Esophagus muscularis mucosa (tissue), 4 donors: ENCODE data around the gene TANC1. TPM values are rescaled to one million over a fixed set of nuclear protein-coding genes. Genes with fewer than 3 reads are reported as not detected.

Source experiments
- DNase-seq: peaks from one replicate; pipeline ENCODE4 v3.0.0-alpha.2; 2017; ENCODE audit errors: extremely low spot score
- H3K27ac ChIP-seq, 4 donors: fragments of 200-600 bp; sonication (generic); replicated peaks in 1 of 4; 1 replicate in 3 of 4; 2 replicates in 1 of 4; pipeline ENCODE4 v1.5.1; 2016 to 2019; ENCODE audit warnings: mild to moderate bottlenecking in 1 of 4
- H3K27me3 ChIP-seq, 4 donors: fragments of 200-600 bp; sonication (generic); one replicate each; pipeline versions ENCODE4 v1.5.1 to v1.6.0; 2016 to 2019
- H3K36me3 ChIP-seq, 4 donors: fragments of 200-600 bp; sonication (generic); one replicate each; pipeline ENCODE4 v1.5.1; 2016 to 2019
- H3K4me1 ChIP-seq, 4 donors: fragments of 200-600 bp; sonication (generic); one replicate each; pipeline ENCODE4 v1.5.1; 2016 to 2019
- H3K4me3 ChIP-seq, 4 donors: fragments of 200-600 bp; sonication (generic); 1 replicate in 2 of 4; 2 replicates in 2 of 4; pipeline ENCODE4 v1.5.1; 2016 to 2019; ENCODE audit warnings: mild to moderate bottlenecking in 4 of 4, moderate library complexity in 1 of 4
- H3K9me3 ChIP-seq, 4 donors: fragments of 200-600 bp; sonication (generic); 1 replicate in 3 of 4; 2 replicates in 1 of 4; pipeline ENCODE4 v1.5.1; 2016 to 2019
- EP300 ChIP-seq: sonication (generic); formaldehyde crosslinking; IDR thresholded peaks from one replicate; pipeline ENCODE4 v1.6.1; 2017; ENCODE audit warnings: antibody characterized with exemption
- POLR2A ChIP-seq: fragments of 450-650 bp; IDR thresholded peaks from one replicate; pipeline ENCODE4 v1.6.1; 2017; ENCODE audit warnings: antibody characterized with exemption, moderate library complexity, mild to moderate bottlenecking, low read depth
- POLR2AphosphoS5 ChIP-seq, 2 donors: sonication (generic); formaldehyde crosslinking; IDR thresholded peaks; one replicate each; pipeline ENCODE4 v1.6.1; 2017; ENCODE audit warnings: antibody characterized with exemption in 2 of 2
- WGBS: methylation state at CpG from one replicate; pipeline ENCODE4 v1.1.5; 2018; 5-methylcytosine and 5-hydroxymethylcytosine counted together
- intact Hi-C: fragments of 100-400 bp; cut with DNase I; formaldehyde crosslinking; loops from one replicate; pipeline ENCODE4 v1.15.1; 2023
- total RNA-seq, 4 donors: library from RNA; depleted of rRNA; stranded (reverse); fragments of >200 nt; gene quantifications; one replicate each; pipeline versions ENCODE4 v1.1.0 to v1.2.1, GENCODE V29; 2016
- TF ChIP-seq, protein P1 (sequence below), 3 experiments: fragments of 200-600 bp in 2 of 3; fragments of 450-650 bp in 1 of 3; sonication (generic) in 2 of 3; IDR thresholded peaks; one replicate each; pipeline ENCODE4 v1.5.1; 2017 to 2019; ENCODE audit warnings: antibody characterized with exemption in 3 of 3, mild to moderate bottlenecking in 2 of 3, moderate library complexity in 1 of 3

Gene TANC1
- total RNA-seq, 4 donors from 2014 or later: 34.3 to 54.0 (median 52.9) TPM

DNA sequence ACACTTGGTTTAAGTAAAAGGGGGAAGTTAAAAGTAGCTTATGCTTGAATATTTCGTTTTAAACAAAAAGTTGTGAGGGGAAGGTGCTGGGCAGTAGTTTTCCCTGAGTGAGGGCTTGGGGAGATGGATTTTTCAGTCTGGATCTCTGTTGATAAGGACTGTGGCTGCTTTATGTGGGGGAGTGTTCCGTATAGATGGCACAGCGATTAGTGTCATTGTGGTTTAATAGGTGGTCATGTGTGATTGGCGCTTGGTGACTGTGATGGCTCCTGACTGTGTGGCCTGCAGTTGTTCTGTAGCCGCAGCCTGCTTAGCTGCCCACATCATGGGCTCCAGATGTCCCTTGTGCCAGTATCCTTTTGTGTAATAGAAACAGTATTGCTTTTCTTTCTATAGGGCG, 161.9 kb downstream of the TANC1 start:
- 72% methylated on average over 6 of the region's 6 CpGs for WGBS
- no peak for DNase-seq
- H3K4me1 ChIP-seq: peaks cover 58 to 71% (median 61%) of the 10 kb centered on the region in 4 donors
- no peaks in the 10 kb centered on the region for H3K36me3 ChIP-seq
- no peak for TF ChIP-seq POLR2A
- no peak for TF ChIP-seq EP300
- no peak for TF ChIP-seq POLR2AphosphoS5 (IDR thresholded peaks at IDR 0.05)
- TF ChIP-seq, protein P1, sequence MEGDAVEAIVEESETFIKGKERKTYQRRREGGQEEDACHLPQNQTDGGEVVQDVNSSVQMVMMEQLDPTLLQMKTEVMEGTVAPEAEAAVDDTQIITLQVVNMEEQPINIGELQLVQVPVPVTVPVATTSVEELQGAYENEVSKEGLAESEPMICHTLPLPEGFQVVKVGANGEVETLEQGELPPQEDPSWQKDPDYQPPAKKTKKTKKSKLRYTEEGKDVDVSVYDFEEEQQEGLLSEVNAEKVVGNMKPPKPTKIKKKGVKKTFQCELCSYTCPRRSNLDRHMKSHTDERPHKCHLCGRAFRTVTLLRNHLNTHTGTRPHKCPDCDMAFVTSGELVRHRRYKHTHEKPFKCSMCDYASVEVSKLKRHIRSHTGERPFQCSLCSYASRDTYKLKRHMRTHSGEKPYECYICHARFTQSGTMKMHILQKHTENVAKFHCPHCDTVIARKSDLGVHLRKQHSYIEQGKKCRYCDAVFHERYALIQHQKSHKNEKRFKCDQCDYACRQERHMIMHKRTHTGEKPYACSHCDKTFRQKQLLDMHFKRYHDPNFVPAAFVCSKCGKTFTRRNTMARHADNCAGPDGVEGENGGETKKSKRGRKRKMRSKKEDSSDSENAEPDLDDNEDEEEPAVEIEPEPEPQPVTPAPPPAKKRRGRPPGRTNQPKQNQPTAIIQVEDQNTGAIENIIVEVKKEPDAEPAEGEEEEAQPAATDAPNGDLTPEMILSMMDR (IDR thresholded peaks at IDR 0.05): no peak
- no peak overlapping the region for H3K4me3 ChIP-seq
- no peaks in the 10 kb centered on the region for H3K27me3 ChIP-seq
- intact Hi-C loops: no loop called here
- H3K9me3 ChIP-seq: no peaks in the 10 kb centered on the region
- no peak overlapping the region for H3K27ac ChIP-seq

DNA sequence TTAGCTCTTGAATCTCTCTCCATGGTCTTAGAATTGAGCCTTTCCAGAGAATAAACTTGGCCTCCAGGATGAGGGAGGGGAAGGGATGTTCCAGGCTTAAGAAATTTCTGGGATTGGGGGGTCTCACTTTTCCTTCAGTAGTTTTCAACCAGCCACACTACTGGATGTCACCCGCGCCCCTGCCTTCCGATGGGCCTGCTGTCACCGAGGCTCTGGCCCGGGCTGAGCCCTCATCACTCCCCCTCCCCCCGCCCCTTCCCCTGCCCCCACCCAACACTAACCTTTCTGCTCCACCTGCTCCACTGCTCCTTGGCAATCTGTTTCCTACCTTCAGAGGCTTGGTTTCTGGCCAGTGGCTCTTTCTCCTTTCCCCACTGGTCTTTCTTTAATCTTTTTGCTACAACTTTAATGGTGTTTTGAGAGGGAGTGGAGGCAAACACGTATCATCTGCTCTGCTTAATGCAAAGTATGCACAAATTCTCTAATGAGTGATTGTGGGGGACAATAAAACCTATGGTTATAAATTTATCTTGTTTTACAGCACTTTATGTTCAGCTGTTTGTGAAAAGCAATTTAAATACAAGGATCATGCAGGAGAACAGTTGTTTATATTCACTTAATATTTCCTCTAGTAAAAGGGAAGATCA, 162.9 kb downstream of the TANC1 start:
- DNase-seq: no peak
- H3K36me3 ChIP-seq: no peaks in the 10 kb centered on the region
- H3K27me3 ChIP-seq: no peaks in the 10 kb centered on the region
- TF ChIP-seq POLR2A (no peak), EP300 (no peak), POLR2AphosphoS5 (IDR thresholded peaks at IDR 0.05) (no peak)
- TF ChIP-seq, protein P1 (IDR thresholded peaks at IDR 0.05): no peak
- H3K4me1 ChIP-seq: peaks cover 62 to 71% (median 63%) of the 10 kb centered on the region in 4 donors
- WGBS: 89% methylated on average over 7 of the region's 7 CpGs
- H3K9me3 ChIP-seq: no peaks in the 10 kb centered on the region
- peak overlapping the region in 1 of 4 donors; percentile 38 for H3K27ac ChIP-seq
- H3K4me3 ChIP-seq: no peak overlapping the region
- intact Hi-C loops: no loop called here

DNA sequence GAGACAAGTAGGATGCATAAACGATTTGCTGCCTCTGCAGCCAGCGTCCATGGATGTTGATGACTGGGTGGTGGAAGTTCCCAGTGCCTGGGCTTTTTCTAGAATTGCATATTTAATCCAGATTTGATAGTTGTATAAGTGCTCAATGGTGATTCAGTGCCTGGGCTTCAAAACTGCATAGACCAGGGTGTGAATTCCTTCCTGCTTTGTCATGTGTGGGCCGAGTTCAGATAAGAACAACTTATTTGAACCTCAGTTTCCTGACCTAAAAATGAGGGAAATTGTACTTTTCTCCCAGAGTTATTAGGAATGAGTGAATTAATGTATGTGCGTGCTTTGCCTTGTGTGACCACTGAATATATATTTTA, 163.5 kb downstream of the TANC1 start:
- Histone ChIP-seq H3K27me3 (no peaks in the 10 kb centered on the region), H3K4me3 (no peak overlapping the region), H3K9me3 (no peaks in the 10 kb centered on the region), H3K27ac (peak overlapping the region in 2 of 4 donors; percentile 14 to 38), H3K4me1 (peaks cover 63 to 71% (median 64%) of the 10 kb centered on the region in 4 donors), H3K36me3 (no peaks in the 10 kb centered on the region)
- WGBS: 38% methylated on average over 4 of the region's 4 CpGs
- intact Hi-C loops: no loop called here
- DNase-seq: no peak
- TF ChIP-seq, protein P1 (IDR thresholded peaks at IDR 0.05): no peak
- TF ChIP-seq EP300 (no peak), POLR2A (no peak), POLR2AphosphoS5 (IDR thresholded peaks at IDR 0.05) (no peak)

DNA sequence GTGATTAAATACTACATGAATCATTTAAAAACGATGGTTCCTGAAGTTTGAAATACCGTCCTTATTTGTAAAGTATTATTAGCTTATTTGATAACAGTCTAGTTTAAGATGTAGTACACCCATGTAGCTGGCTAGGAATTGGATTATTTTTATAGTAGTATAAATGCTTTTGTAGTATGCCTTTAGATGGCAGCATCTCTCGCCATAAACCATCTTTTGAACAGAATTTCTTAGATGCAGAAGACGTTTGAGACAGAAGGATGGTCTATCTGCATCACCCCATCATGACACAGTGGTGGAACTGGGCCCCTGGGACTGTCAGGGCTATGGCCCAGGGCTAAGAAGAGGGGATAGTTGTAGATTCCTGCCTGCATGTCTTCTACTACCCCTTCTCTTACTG, 165.4 kb downstream of the TANC1 start:
- WGBS: 43% methylated on average over 4 of the region's 4 CpGs
- no peak for DNase-seq
- H3K27ac ChIP-seq: no peak overlapping the region
- H3K4me1 ChIP-seq: peaks cover 72 to 80% (median 76%) of the 10 kb centered on the region in 4 donors
- no peaks in the 10 kb centered on the region for H3K9me3 ChIP-seq
- intact Hi-C loops: no loop called here
- no peak overlapping the region for H3K4me3 ChIP-seq
- no peak for TF ChIP-seq POLR2A
- TF ChIP-seq, protein P1 (IDR thresholded peaks at IDR 0.05): peak in 1 of 3 experiments; percentile 10
- no peaks in the 10 kb centered on the region for H3K36me3 ChIP-seq
- no peaks in the 10 kb centered on the region for H3K27me3 ChIP-seq

DNA sequence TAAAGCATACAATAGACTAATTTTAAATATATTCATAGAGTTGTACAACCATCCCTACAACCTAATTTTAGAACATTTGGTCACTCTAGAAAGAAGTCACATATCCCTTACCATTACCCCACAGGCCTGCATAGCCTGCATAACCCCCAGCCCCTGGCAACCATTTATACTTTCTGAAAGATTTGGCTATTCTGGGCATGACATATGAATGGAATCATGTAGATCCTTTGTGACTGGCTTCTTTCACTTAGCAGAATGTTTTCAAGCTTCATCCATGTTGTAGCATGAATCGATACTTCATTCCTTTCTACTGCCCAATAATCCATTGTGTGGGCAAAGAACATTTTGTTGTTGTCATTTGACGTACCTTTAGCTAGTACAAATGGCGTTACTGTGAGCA, 166.5 kb downstream of the TANC1 start:
- Histone ChIP-seq H3K27me3 (no peaks in the 10 kb centered on the region), H3K9me3 (no peaks in the 10 kb centered on the region), H3K27ac (peak overlapping the region; percentile 62 to 80 (median 76)), H3K4me3 (no peak overlapping the region), H3K4me1 (peaks cover 72 to 73% (median 73%) of the 10 kb centered on the region in 4 donors), H3K36me3 (no peaks in the 10 kb centered on the region)
- WGBS: 96% methylated on average over 3 of the region's 3 CpGs
- no peak for TF ChIP-seq POLR2A
- no peak for TF ChIP-seq POLR2AphosphoS5 (IDR thresholded peaks at IDR 0.05)
- TF ChIP-seq, protein P1 (IDR thresholded peaks at IDR 0.05): no peak
- no peak for TF ChIP-seq EP300
- intact Hi-C loops: no loop called here
- DNase-seq: no peak
